Transverse colon (tissue), 4 donors: ENCODE measurements around the gene RXFP1. TPM values are rescaled to one million over a fixed set of nuclear protein-coding genes. Genes with fewer than 3 reads are reported as not detected.

Experiments
- DNase-seq: peaks from one replicate; pipeline ENCODE4 v3.0.0-alpha.2; 2019
- H3K27ac ChIP-seq, 4 donors: fragments of 200-600 bp; sonication (generic); 2 replicates each; pipeline ENCODE4 v1.5.1; 2016 to 2018; ENCODE audit warnings: inconsistent platforms in 4 of 4
- H3K27me3 ChIP-seq: fragments of 200-600 bp; sonication (generic); 2 replicates; pipeline ENCODE4 v1.5.1; 2017; ENCODE audit warnings: inconsistent platforms
- H3K36me3 ChIP-seq, 4 donors: fragments of 200-600 bp; sonication (generic); 2 replicates each; pipeline ENCODE4 v1.5.1; 2017 to 2019; ENCODE audit warnings: inconsistent platforms in 4 of 4
- H3K4me1 ChIP-seq, 4 donors: fragments of 200-600 bp; sonication (generic); 2 replicates each; pipeline ENCODE4 v1.5.1; 2017 to 2020; ENCODE audit warnings: inconsistent platforms in 4 of 4
- H3K4me3 ChIP-seq, 4 donors: fragments of 200-600 bp; sonication (generic); 1 replicate in 1 of 4; 2 replicates in 3 of 4; pipeline versions ENCODE4 v1.5.1 to v1.6.1; 2017 to 2019; ENCODE audit warnings: inconsistent platforms in 4 of 4
- H3K9me3 ChIP-seq, 2 donors: fragments of 200-600 bp; sonication (generic); 2 replicates each; pipeline ENCODE4 v1.5.1; 2017 to 2019; ENCODE audit warnings: inconsistent platforms in 2 of 2
- CTCF ChIP-seq, 5 experiments: fragments of 200-600 bp in 3 of 5; fragments of 450-650 bp in 2 of 5; sonication (generic) in 3 of 5; IDR thresholded peaks; 1 replicate in 2 of 5; 2 replicates in 3 of 5; pipeline ENCODE4 v1.5.1; 2016 to 2017; ENCODE audit warnings: antibody characterized with exemption in 5 of 5, inconsistent platforms in 3 of 5, mild to moderate bottlenecking in 2 of 5, moderate library complexity in 1 of 5
- EP300 ChIP-seq: sonication (generic); formaldehyde crosslinking; IDR thresholded peaks from one replicate; pipeline ENCODE4 v1.6.1; 2017; ENCODE audit warnings: antibody characterized with exemption, low read depth
- POLR2A ChIP-seq: fragments of 450-650 bp; IDR thresholded peaks from one replicate; pipeline ENCODE4 v1.6.1; 2016; ENCODE audit warnings: antibody characterized with exemption, mild to moderate bottlenecking, moderate library complexity
- POLR2AphosphoS5 ChIP-seq, 3 donors: sonication (generic); formaldehyde crosslinking; IDR thresholded peaks; one replicate each; pipeline ENCODE4 v1.6.1; 2016; ENCODE audit warnings: antibody characterized with exemption in 3 of 3
- WGBS, 2 donors: methylation state at CpG; one replicate each; pipeline ENCODE4 v1.1.5; 2018; ENCODE audit warnings: low coverage in 1 of 2; 5-methylcytosine and 5-hydroxymethylcytosine counted together
- in situ Hi-C, 4 donors: fragments of 200-750 bp; cut with MboI; loops; one replicate each; pipeline versions ENCODE4 v1.15.0 to v1.15.1; 2017; ENCODE audit warnings: low sequenced_read_pairs in 3 of 4, low pct_ligation_motif_present in 1 of 4, low pct_unique_long_range_greater_than_20kb in 1 of 4
- intact Hi-C: fragments of 100-400 bp; cut with DNase I; formaldehyde crosslinking; loops from one replicate; pipeline ENCODE4 v1.15.1; 2023; ENCODE audit warnings: low total_unique reads
- total RNA-seq, 4 donors: library from RNA; depleted of rRNA; stranded (reverse); fragments of >200 nt; gene quantifications; one replicate each; pipeline ENCODE4 v1.1.0, GENCODE V29; 2016

RXFP1 gene
- total RNA-seq, 4 donors from 2014 or later = 0.16 TPM; not detected in 3

- Histone ChIP-seq H3K4me1 (no peaks in the 10 kb centered on the region), H3K27me3 (no peaks in the 10 kb centered on the region), H3K36me3 (no peaks in the 10 kb centered on the region), H3K9me3 (no peaks in the 10 kb centered on the region), H3K4me3 (no peak overlapping the region), H3K27ac (no peak overlapping the region)
- 86 to 93% methylated on average over 3 to 6 of the region's 6 CpGs for WGBS, 2 donors
- in situ Hi-C loops = no loop called here
- no peak for DNase-seq
- intact Hi-C loops = no loop called here
- no peak for TF ChIP-seq POLR2AphosphoS5 (IDR thresholded peaks at IDR 0.05)
- no peak for TF ChIP-seq POLR2A
- no peak for TF ChIP-seq EP300
- TF ChIP-seq CTCF (IDR thresholded peaks at IDR 0.05) = no peak
These were observed 50.1 kb downstream of the RXFP1 start for GRCh38 chr4:158571736-158572135.

GRCh38 chr4:158572608-158573007 lies 50.9 kb downstream of the RXFP1 start:
- DNase-seq = no peak
- no peak for TF ChIP-seq POLR2AphosphoS5 (IDR thresholded peaks at IDR 0.05)
- no peak for TF ChIP-seq EP300
- TF ChIP-seq POLR2A = no peak
- TF ChIP-seq CTCF (IDR thresholded peaks at IDR 0.05) = no peak
- Histone ChIP-seq H3K4me3 (no peak overlapping the region), H3K4me1 (no peaks in the 10 kb centered on the region), H3K27me3 (no peaks in the 10 kb centered on the region), H3K36me3 (no peaks in the 10 kb centered on the region), H3K9me3 (no peaks in the 10 kb centered on the region), H3K27ac (no peak overlapping the region)
- in situ Hi-C loops = no loop called here
- 74 to 89% methylated on average over 3 to 7 of the region's 7 CpGs for WGBS, 2 donors
- intact Hi-C loops = no loop called here

GRCh38 chr4:158578476-158578875 lies 56.8 kb downstream of the RXFP1 start:
- intact Hi-C loops (no loop called here), in situ Hi-C loops (no loop called here)
- Histone ChIP-seq H3K36me3 (no peaks in the 10 kb centered on the region), H3K27me3 (no peaks in the 10 kb centered on the region), H3K9me3 (no peaks in the 10 kb centered on the region), H3K27ac (no peak overlapping the region), H3K4me3 (no peak overlapping the region), H3K4me1 (no peaks in the 10 kb centered on the region)
- WGBS, 2 donors = 17 to 38% methylated on average over 1 of the region's 1 CpG
- DNase-seq = no peak
- TF ChIP-seq POLR2A (no peak), CTCF (IDR thresholded peaks at IDR 0.05) (no peak), EP300 (no peak), POLR2AphosphoS5 (IDR thresholded peaks at IDR 0.05) (no peak)

GRCh38 chr4:158580064-158580463 lies 58.4 kb downstream of the RXFP1 start:
- Histone ChIP-seq H3K27me3 (no peaks in the 10 kb centered on the region), H3K4me1 (no peaks in the 10 kb centered on the region), H3K4me3 (no peak overlapping the region), H3K36me3 (no peaks in the 10 kb centered on the region), H3K27ac (no peak overlapping the region), H3K9me3 (no peaks in the 10 kb centered on the region)
- in situ Hi-C loops = no loop called here
- DNase-seq = no peak
- WGBS, 2 donors = 31% methylated on average over 1 of the region's 1 CpG; no CpG with 5 or more reads in 1 of the 2 donors
- intact Hi-C loops = no loop called here
- no peak for TF ChIP-seq POLR2A
- TF ChIP-seq CTCF (IDR thresholded peaks at IDR 0.05) = no peak
- TF ChIP-seq EP300 = no peak
- TF ChIP-seq POLR2AphosphoS5 (IDR thresholded peaks at IDR 0.05) = no peak
